MG63 (cell line): ENCODE data around the gene CD2BP2. TPM values are rescaled to one million over a fixed set of nuclear protein-coding genes. Genes with fewer than 3 reads are reported as not detected.
"Not testable (repeated sequence)": the region's sequence is repeated elsewhere in the genome, so short reads cannot be mapped to it uniquely, and the experiment has no call there.

Source experiments
- DNase-seq: peaks from one replicate; pipeline ENCODE4 v3.0.0-alpha.2; 2020
- H3K27me3 ChIP-seq: fragments of 250-450 bp; sonication (Bioruptor Pico); 2 replicates; pipeline ENCODE4 v1.5.1; 2020; ENCODE audit warnings: mild to moderate bottlenecking, moderate library complexity
- H3K36me3 ChIP-seq: fragments of 250-450 bp; sonication (Bioruptor Pico); 2 replicates; pipeline ENCODE4 v1.5.1; 2020; ENCODE audit warnings: mild to moderate bottlenecking, moderate library complexity
- H3K4me3 ChIP-seq: fragments of 250-450 bp; sonication (Bioruptor Pico); 2 replicates; pipeline ENCODE4 v1.5.1; 2020; ENCODE audit warnings: mild to moderate bottlenecking, moderate library complexity
- H3K9me3 ChIP-seq: fragments of 250-450 bp; sonication (Bioruptor Pico); 2 replicates; pipeline ENCODE4 v1.5.1; 2020; ENCODE audit warnings: mild to moderate bottlenecking, moderate library complexity
- total RNA-seq: library from RNA; depleted of rRNA; stranded (reverse); fragments of >200 nt; shearing (Covaris generic); gene quantifications from 2 replicates; pipeline ENCODE4 v1.2.3, GENCODE V29; 2014; ENCODE audit warnings: low replicate concordance

The CD2BP2 gene
- total RNA-seq, 1 experiment from 2014 or later, result 70.0 TPM

- H3K36me3 ChIP-seq, result peaks cover 62% of the 10 kb centered on the region
- H3K4me3 ChIP-seq, result peak overlapping the region; percentile 96
These were observed 1.5 kb downstream of the CD2BP2 start for GRCh38 chr16:30353438-30354129.

DNA sequence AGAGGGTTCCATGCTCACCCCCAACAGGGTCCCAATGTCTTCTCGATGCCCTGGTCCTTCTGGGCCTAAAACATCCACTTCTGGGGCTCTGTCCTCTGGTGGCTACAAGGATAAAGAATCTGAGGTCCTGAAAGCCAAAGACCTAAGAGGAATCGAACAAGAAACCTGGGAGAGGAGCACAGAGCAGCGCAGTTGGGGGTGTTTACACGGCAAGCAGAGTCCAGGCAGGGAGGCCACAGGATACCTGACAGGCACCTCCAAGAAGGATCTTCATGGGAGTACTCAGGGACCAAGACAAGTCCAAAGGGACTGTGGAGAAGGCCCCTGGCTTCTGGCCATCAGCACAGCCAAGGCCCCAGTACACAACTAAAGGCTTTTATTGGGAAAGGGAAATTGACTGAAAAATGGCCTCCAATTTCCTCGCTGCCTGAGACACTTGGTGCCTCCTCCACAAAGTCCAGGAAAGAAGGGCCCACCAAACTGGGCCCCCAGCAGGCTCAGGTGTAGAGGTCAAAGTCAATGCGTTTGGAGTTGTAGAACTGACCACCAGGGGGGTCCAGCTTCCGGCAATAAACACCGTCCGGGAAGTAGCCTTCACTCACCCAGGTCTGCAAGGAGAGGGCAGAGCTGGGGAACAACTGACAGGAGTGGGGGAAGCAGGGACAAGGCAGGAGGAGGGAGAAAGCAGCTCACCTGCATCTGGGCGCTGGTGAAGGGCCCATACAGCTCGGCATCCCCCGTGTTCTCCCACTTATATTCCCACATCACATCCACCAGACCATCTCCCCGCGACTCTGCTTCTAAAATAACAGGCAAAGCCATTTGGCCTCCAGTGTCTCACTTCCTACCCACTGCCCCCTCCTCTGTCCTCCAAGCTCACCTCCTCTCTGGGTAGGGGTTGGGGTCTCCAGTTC, 2.4 kb downstream of the CD2BP2 start:
- Histone ChIP-seq H3K27me3 (no peaks in the 10 kb centered on the region), H3K4me3 (no peak overlapping the region), H3K36me3 (peaks cover 53% of the 10 kb centered on the region), H3K9me3 (no peaks in the 10 kb centered on the region)
- DNase-seq, result no peak

More at GRCh38 chr16:30353438-30354129, 1.5 kb downstream of the CD2BP2 start:
- no peaks in the 10 kb centered on the region for H3K27me3 ChIP-seq
- no peaks in the 10 kb centered on the region for H3K9me3 ChIP-seq
- no peak for DNase-seq

DNA sequence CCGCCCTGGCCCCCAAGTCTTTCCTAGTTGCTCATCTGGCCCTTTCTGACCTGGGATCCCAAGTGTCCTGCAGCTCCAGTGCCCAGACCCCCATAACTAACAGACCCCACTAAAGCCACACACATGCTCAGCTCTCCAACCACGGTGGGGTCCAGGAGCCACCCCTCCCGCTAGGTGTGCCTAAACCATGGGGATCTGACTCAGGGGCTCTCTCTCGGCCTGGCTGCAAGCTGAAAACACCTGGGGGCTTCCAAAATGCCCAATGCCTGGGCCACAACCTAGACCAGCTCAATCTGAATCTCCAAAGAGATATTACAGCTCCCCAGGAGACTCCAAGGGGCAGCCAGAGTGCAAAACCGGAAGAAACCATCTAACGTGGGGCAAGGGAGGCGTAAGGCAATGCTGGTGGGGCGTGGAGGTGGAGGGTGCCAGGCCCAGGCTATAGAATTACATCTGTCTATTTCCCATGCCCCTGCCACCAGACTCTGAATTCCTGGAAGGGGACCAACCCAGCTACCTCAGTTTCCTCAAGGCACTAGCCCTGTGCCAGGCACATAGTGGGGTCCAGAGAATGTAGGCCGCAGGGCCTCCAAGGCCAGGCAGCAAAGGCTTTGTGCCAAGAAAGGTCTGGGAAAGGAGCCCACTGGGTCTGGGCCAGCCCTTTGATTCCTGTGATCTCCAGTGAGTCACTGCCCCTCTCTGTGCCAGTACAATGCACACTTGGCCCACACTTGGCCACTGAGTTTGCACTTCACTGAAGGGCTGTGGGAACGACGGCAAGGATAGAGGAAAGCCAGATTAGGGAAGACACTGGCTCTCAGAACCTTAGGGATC, 3.3 kb downstream of the CD2BP2 start:
- H3K4me3 ChIP-seq, result no peak overlapping the region
- peaks cover 44% of the 10 kb centered on the region for H3K36me3 ChIP-seq
- H3K9me3 ChIP-seq, result no peaks in the 10 kb centered on the region
- no peaks in the 10 kb centered on the region for H3K27me3 ChIP-seq
- peak; percentile 97 for DNase-seq

DNA sequence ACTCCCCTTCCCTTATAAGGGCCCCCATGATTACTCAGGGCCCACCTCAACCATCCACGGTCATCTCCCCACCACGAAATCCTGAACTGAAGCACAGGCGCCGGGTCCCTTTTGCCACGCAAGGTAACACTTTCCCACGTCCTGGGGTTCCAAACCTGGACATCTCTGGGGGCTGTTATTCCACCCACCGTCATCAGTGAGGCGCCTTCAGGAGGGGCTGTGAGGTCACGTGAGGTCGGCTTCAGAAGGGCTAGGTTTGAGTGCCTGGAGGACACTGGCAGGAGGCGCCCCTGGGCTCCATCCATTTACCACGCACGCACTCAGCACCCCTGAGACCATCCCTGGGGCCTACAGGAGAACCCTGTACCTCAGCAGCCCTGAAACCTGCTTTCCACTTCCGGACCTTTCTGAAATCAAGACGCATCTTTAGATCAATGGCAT, 4.1 kb downstream of the CD2BP2 start:
- no peak for DNase-seq
- H3K9me3 ChIP-seq, result no peaks in the 10 kb centered on the region
- no peak overlapping the region for H3K4me3 ChIP-seq
- H3K36me3 ChIP-seq, result peaks cover 37% of the 10 kb centered on the region
- H3K27me3 ChIP-seq, result no peaks in the 10 kb centered on the region

- Histone ChIP-seq H3K27me3 (no peaks in the 10 kb centered on the region), H3K4me3 (no peak overlapping the region), H3K9me3 (no peaks in the 10 kb centered on the region), H3K36me3 (peaks cover 37% of the 10 kb centered on the region)
- no peak for DNase-seq
These were observed 4.8 kb downstream of the CD2BP2 start for GRCh38 chr16:30350134-30350871.

DNA sequence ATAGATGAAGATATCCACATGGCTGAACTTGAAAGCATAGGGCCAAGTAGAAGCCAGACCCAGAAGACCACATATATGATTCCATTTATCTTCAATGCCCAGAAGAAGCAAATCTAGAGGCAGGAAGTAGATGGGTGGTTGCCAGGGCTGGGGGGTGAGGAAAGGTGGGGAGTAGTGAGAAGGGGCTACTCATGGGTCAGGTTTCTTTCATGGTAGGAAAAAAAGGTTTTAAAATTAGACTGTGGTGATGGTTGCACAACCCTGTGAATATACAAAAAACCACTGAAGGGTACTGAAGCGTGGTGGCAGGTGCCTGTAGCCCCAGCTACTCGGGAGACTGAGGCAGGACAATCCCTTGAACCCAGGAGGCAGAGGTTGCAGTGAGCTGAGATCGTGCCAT, 5.4 kb downstream of the CD2BP2 start:
- Histone ChIP-seq H3K9me3 (no peaks in the 10 kb centered on the region), H3K4me3 (no peak overlapping the region)
- DNase-seq, result no peak

DNA sequence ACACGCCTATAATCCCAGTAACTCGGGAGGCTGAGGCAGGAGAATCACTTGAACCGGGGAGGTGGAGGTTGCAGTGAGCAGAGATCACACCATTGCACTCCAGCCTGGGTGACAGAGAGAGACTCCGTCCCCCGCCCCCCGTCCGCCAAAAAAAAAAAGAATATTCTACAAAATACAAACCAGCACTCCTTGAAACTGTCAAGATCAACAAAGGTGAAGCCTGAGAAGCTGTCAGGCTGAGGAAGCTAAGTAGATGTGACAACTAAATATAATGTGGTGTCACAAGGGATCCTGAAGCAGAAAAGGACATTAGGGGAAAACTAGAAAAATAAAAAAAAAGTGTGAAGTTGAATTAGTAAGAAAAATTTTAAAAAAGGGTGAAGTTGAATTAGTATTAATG, 6.2 kb downstream of the CD2BP2 start:
- H3K4me3 ChIP-seq, result no peak overlapping the region

More for the DNA sequence above, 5.4 kb downstream of the CD2BP2 start:
- Histone ChIP-seq H3K36me3 (peaks cover 37% of the 10 kb centered on the region), H3K27me3 (no peaks in the 10 kb centered on the region)

DNA sequence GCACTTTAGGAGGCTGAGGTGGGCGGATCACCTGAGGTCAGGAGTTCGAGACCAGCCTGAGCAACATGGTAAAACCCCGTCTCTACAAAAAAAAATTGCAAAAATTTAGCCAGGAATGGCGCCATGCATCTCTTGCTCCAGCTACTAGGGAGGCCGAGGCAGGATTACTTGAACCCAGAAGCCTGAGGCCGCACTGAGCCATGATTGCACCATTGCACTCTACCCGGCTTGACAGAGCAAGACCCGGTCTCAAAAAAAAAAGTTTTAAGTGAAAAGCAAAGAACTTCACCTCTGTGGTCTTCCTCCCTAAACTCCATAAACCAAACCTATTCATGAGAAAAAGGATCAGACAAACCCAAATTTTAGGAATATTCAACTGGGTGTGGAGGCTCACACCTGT, 7.0 kb downstream of the CD2BP2 start:
- no peaks in the 10 kb centered on the region for H3K9me3 ChIP-seq
- no peak for DNase-seq
- H3K36me3 ChIP-seq, result peaks cover 29% of the 10 kb centered on the region
- H3K4me3 ChIP-seq, result no peak overlapping the region
- H3K27me3 ChIP-seq, result no peaks in the 10 kb centered on the region

More for the DNA sequence above, 6.2 kb downstream of the CD2BP2 start:
- Histone ChIP-seq H3K27me3 (no peaks in the 10 kb centered on the region), H3K36me3 (peaks cover 37% of the 10 kb centered on the region), H3K9me3 (no peaks in the 10 kb centered on the region)
- DNase-seq, result no peak

- Histone ChIP-seq H3K9me3 (no peaks in the 10 kb centered on the region), H3K27me3 (no peaks in the 10 kb centered on the region), H3K36me3 (peaks cover 13% of the 10 kb centered on the region), H3K4me3 (no peak overlapping the region)
- no peak for DNase-seq
These were observed 8.8 kb downstream of the CD2BP2 start for GRCh38 chr16:30346286-30346685.

DNA sequence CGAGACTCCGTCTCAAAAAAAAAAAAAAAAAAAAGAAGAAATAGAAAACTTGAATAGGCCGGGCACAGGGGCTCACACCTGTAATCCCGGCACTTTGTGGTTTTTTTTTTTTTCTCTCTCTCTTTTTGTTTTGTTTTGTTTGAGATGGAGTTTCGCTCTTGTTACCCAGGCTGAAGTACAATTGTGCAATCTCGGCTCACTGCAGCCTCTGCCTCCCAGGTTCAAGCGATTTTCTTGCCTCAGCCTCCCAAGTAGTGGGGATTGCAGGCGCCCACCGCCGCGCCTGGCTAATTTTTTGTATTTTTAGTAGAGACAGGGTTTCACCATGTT, 11.7 kb downstream of the CD2BP2 start:
- H3K27me3 ChIP-seq, DNase-seq, H3K4me3 ChIP-seq, H3K9me3 ChIP-seq, H3K36me3 ChIP-seq: not testable (repeated sequence)

- Histone ChIP-seq H3K27me3 (no peaks in the 10 kb centered on the region), H3K4me3 (no peak overlapping the region), H3K36me3 (no peaks in the 10 kb centered on the region), H3K9me3 (no peaks in the 10 kb centered on the region)
- DNase-seq, result no peak
These were observed 12.2 kb downstream of the CD2BP2 start for GRCh38 chr16:30342751-30343490.

- H3K27me3 ChIP-seq, H3K9me3 ChIP-seq, DNase-seq, H3K36me3 ChIP-seq, H3K4me3 ChIP-seq: not testable (repeated sequence)
These were observed 13.1 kb downstream of the CD2BP2 start for GRCh38 chr16:30341971-30342370.

GRCh38 chr16:30340621-30341020, 14.5 kb downstream of the CD2BP2 start:
- no peaks in the 10 kb centered on the region for H3K36me3 ChIP-seq
- H3K4me3 ChIP-seq, result no peak overlapping the region
- no peak for DNase-seq

GRCh38 chr16:30338715-30339114, 16.4 kb downstream of the CD2BP2 start:
- H3K36me3 ChIP-seq, H3K27me3 ChIP-seq, H3K9me3 ChIP-seq, DNase-seq, H3K4me3 ChIP-seq: not testable (repeated sequence)

More at GRCh38 chr16:30340621-30341020, 14.5 kb downstream of the CD2BP2 start:
- Histone ChIP-seq H3K27me3 (no peaks in the 10 kb centered on the region), H3K9me3 (no peaks in the 10 kb centered on the region)

DNA sequence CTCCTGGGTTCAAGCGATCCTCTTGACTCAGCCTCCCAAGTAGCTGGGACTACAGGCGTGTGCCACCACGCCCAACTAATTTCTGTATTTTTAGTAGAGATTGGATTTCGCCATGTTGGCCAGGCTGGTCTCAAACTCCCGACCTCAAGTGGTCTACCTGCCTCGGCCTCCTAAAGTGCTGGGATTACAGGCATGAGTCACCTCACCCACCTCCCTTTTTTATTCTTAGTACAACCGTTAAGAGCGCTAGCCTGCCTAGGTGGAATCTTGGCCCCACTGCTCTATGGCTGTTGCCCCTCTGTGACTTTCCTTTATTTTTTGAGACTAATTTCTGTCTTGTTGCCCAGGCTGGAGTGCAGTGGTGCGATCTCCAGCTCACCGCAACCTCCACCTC, 17.1 kb downstream of the CD2BP2 start:
- DNase-seq, result not testable (repeated sequence)

More for the DNA sequence above, 17.1 kb downstream of the CD2BP2 start:
- H3K27me3 ChIP-seq, H3K9me3 ChIP-seq, H3K36me3 ChIP-seq, H3K4me3 ChIP-seq: not testable (repeated sequence)
